OCI-LY3 (cell line): ENCODE results near the gene TNS2.

Experiments used
- H2AFZ ChIP-seq: fragments of 200-600, 300-600 bp; shearing (Covaris generic); 2 replicates; pipeline ENCODE4 v1.6.0; 2014; ENCODE audit warnings: antibody characterized with exemption, low read depth, low read length
- H3K27ac ChIP-seq: fragments of 200-600, 300-600 bp; sonication (generic); 2 replicates; pipeline ENCODE4 v1.5.1; 2014; ENCODE audit warnings: mild to moderate bottlenecking, low read length, moderate library complexity, mixed read lengths
- H3K27me3 ChIP-seq: fragments of 200-600, 300-600 bp; sonication (generic); 2 replicates; pipeline ENCODE4 v1.6.1; 2014; ENCODE audit warnings: low read depth, low read length, mixed read lengths
- H3K36me3 ChIP-seq: fragments of 200-600, 300-600 bp; sonication (generic); replicated peaks from 2 replicates; pipeline ENCODE3; 2014; ENCODE audit warnings: low read depth, low read length, mixed read lengths
- H3K4me1 ChIP-seq: fragments of 300-600, 200-600 bp; sonication (generic); 2 replicates; pipeline ENCODE4 v1.6.1; 2014; ENCODE audit warnings: low read length, mixed read lengths
- H3K4me2 ChIP-seq: fragments of 200-600, 300-600 bp; sonication (generic); 2 replicates; pipeline ENCODE4 v1.6.1; 2014; ENCODE audit warnings: low read length, mixed read lengths
- H3K4me3 ChIP-seq: fragments of 300-600, 200-600 bp; sonication (generic); 2 replicates; pipeline ENCODE4 v1.5.1; 2014; ENCODE audit warnings: antibody characterized with exemption, mild to moderate bottlenecking, low read length, moderate library complexity
- H3K79me2 ChIP-seq: fragments of 300-600, 200-600 bp; shearing (Covaris generic); 2 replicates; pipeline ENCODE4 v1.6.1; 2014; ENCODE audit warnings: mild to moderate bottlenecking, low read length, mixed read lengths
- H3K9ac ChIP-seq: fragments of 300-600, 200-600 bp; shearing (Covaris generic); 2 replicates; pipeline ENCODE4 v1.6.0; 2014; ENCODE audit warnings: mild to moderate bottlenecking, low read length, moderate library complexity
- H3K9me3 ChIP-seq: fragments of 200-600, 300-600 bp; shearing (Covaris generic); 2 replicates; pipeline ENCODE4 v1.6.1; 2014; ENCODE audit warnings: low read length, mixed read lengths; ENCODE audit not compliant: insufficient read depth
- H4K20me1 ChIP-seq: fragments of 200-600, 300-600 bp; sonication (generic); 2 replicates; pipeline ENCODE4 v1.6.1; 2016; ENCODE audit warnings: low read length, mixed read lengths; ENCODE audit not compliant: insufficient read depth
- EZH2phosphoT487 ChIP-seq: fragments of 200-600 bp; shearing (Covaris generic); IDR thresholded peaks from 2 replicates; pipeline ENCODE4 v1.6.1; 2018; ENCODE audit warnings: antibody characterized with exemption, mixed run types, low read depth
- TF ChIP-seq, protein P1 (sequence below): fragments of 200-600, 300-600 bp; sonication (generic); IDR thresholded peaks from 2 replicates; pipeline ENCODE4 v1.5.1; 2014; ENCODE audit warnings: antibody characterized with exemption, low read length, low read depth

TNS2 gene

DNA sequence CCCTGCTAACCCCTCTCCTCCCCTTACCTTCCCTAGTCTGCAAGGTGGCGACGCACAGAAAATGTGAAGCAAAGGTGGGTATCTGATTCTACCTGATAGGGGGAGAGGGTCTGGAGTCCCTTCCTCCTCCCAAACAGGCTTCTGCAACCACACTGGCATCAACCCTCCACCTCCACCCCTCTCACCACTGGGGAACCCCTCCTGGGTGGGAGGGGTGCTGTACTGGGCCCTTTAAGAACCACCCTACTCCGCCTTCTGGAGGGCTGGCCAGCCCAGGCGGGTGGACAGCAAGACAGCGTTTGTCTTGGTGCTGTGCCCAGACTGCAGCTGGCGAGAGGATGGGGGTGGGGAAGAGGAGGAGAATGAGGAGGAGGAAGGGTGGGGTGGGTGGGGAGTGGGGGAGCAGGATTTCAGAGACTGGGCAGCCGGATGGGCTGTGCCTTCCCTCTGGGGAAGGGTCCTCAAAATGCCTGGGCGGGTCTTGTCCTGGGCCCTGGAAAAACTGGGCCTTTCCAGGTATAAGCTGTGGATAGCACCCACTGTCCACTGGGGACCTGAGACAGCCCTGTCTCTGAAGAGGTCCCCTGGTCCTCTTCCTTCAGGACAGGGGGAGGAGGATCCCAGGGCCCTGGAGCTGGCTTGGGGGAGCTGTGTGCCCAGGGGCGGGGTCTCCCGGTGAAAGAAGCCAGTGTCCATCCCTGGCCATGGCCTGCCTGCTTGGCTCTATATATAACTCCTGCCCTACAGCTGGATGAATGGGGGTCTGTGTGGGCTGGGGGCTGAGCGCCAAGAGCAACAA lies 2.8 kb downstream of the TNS2 start:
- Histone ChIP-seq H3K4me3 (no peak overlapping the region), H3K36me3 (no peaks in the 10 kb centered on the region), H3K4me2 (no peak overlapping the region), H3K4me1 (peaks cover 8% of the 10 kb centered on the region; the same call in 1 of the 2 replicates), H3K79me2 (no peaks in the 10 kb centered on the region), H2AFZ (no peak overlapping the region), H3K9ac (no peak overlapping the region), H3K27me3 (peaks cover 6% of the 10 kb centered on the region; the same call in 1 of the 2 replicates), H4K20me1 (no peaks in the 10 kb centered on the region), H3K9me3 (no peaks in the 10 kb centered on the region), H3K27ac (no peak overlapping the region)
- no peak for TF ChIP-seq EZH2phosphoT487
- TF ChIP-seq, protein P1, sequence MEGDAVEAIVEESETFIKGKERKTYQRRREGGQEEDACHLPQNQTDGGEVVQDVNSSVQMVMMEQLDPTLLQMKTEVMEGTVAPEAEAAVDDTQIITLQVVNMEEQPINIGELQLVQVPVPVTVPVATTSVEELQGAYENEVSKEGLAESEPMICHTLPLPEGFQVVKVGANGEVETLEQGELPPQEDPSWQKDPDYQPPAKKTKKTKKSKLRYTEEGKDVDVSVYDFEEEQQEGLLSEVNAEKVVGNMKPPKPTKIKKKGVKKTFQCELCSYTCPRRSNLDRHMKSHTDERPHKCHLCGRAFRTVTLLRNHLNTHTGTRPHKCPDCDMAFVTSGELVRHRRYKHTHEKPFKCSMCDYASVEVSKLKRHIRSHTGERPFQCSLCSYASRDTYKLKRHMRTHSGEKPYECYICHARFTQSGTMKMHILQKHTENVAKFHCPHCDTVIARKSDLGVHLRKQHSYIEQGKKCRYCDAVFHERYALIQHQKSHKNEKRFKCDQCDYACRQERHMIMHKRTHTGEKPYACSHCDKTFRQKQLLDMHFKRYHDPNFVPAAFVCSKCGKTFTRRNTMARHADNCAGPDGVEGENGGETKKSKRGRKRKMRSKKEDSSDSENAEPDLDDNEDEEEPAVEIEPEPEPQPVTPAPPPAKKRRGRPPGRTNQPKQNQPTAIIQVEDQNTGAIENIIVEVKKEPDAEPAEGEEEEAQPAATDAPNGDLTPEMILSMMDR = no peak

DNA sequence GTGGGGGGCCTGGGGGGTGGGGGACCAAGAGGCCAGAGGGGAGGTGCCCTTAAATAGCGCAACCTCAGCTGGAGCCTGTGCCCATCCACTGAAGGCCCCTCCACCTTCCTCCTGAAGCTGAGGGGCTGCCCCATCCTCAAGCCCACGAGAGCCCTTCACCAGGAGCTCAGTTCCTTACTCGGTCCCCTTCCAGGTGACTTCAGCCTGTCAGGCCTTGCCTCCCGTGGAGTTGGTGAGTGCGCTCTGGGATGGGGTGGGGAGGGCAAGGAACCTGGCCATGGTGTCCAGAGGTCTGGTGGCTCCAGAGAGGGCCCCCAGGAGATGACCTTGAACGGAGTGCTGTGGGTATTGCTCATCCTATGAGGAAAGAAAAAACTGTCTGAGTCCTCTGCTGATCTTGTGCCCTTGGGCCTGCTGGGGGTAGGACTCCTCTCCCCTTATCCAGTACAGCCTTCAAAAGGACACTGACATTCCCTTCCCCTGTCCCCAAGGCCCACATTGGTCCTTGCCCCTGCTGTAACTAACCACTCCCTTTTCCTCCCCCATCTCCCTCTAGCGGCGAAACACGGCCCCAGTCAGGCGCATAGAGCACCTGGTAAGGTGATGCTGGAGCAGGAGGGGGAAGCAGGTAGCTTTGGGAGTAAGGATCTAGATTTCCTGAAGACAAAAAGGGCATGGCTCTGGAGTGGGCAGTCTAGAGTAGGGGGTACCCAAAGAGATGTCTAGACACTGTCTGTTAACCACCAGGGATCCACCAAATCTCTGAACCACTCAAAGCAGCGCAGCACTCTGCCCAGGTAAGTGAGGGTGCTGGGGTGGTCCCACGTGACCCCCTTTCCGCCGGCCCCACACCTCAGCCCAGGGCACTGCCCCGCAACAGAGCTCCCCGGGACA lies 3.6 kb downstream of the TNS2 start:
- no peak for TF ChIP-seq EZH2phosphoT487
- TF ChIP-seq, protein P1 = peak; percentile 54
- Histone ChIP-seq H3K4me3 (peak overlapping the region; percentile 94), H3K4me1 (peaks cover 4% of the 10 kb centered on the region; the same call in 1 of the 2 replicates), H3K9ac (peak overlapping the region; percentile 66), H3K4me2 (peak overlapping the region; percentile 87), H3K79me2 (no peaks in the 10 kb centered on the region), H3K27me3 (peaks cover 6% of the 10 kb centered on the region; the same call in 1 of the 2 replicates), H3K27ac (0 out of 2 replicates have a peak overlapping the region, but pooled peaks have one; percentile 9), H3K9me3 (no peaks in the 10 kb centered on the region), H3K36me3 (no peaks in the 10 kb centered on the region), H2AFZ (peak overlapping the region; percentile 93), H4K20me1 (no peaks in the 10 kb centered on the region)

DNA sequence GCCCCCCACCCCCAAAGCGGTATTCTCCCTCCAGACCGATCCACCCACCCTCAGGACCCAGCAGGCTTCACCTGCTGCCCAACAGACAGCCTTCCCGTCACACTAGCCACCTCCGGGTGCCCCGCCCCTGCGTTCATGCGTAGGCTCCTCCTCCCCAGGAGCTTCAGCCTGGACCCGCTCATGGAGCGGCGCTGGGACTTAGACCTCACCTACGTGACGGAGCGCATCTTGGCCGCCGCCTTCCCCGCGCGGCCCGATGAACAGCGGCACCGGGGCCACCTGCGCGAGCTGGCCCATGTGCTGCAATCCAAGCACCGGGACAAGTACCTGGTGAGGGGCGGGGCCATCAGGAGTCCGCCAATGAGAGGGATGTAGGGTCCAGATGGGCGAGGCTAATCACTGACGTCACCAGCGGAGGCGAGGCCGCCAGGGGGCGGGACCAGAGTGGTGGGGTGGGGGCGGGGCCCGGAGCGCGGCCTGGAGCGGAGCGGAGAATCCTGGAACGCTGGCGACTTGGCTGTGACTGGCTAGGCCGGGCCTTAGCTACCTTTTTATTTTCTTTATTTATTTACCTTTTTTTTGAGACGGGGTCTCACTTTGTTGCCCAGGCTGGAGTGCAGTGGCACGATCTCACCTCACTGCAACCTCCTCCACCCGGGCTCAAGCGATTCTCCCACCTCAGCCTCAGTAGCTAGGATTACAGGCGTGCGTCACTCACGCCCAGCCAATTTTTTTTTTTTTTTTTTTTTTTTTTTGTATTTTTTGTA lies 4.4 kb downstream of the TNS2 start:
- no peak for TF ChIP-seq EZH2phosphoT487
- TF ChIP-seq, protein P1 = no peak
- no peaks in the 10 kb centered on the region for H4K20me1 ChIP-seq
- 0 out of 2 replicates have a peak overlapping the region, but pooled peaks have one; percentile 9 for H3K27ac ChIP-seq
- peak overlapping the region; percentile 93 for H2AFZ ChIP-seq
- no peaks in the 10 kb centered on the region for H3K79me2 ChIP-seq
- no peaks in the 10 kb centered on the region for H3K9me3 ChIP-seq
- peak overlapping the region; percentile 87 for H3K4me2 ChIP-seq
- H3K36me3 ChIP-seq = no peaks in the 10 kb centered on the region
- peaks cover 4% of the 10 kb centered on the region; the same call in 1 of the 2 replicates for H3K4me1 ChIP-seq
- peaks cover 6% of the 10 kb centered on the region; the same call in 1 of the 2 replicates for H3K27me3 ChIP-seq
- peak overlapping the region; percentile 94 for H3K4me3 ChIP-seq
- peak overlapping the region; percentile 66 for H3K9ac ChIP-seq
